ENCODE results near the gene CDC42BPB.
"Not testable (repeated sequence)": the region's sequence is repeated elsewhere in the genome, so short reads cannot be mapped to it uniquely, and the experiment has no call there.

Gene CDC42BPB

GRCh38 chr14:103028161-103028767 is 29.1 kb downstream of the CDC42BPB start:
- no peak overlapping the region for H3K4me3 ChIP-seq (ENCODE audit: low read length)
- H3K9ac ChIP-seq (ENCODE audit: low read length) = no peak overlapping the region
- no peaks in the 10 kb centered on the region for H3K36me3 ChIP-seq (ENCODE audit: control insufficient read depth, low read depth, low read length)
- H3K9me3 ChIP-seq (ENCODE audit: control insufficient read depth, low read depth, low read length) = no peaks in the 10 kb centered on the region
- H3K27ac ChIP-seq (ENCODE audit: low read length) = no peak overlapping the region
- H3K27me3 ChIP-seq (ENCODE audit: control insufficient read depth, insufficient read depth, low read length) = no peaks in the 10 kb centered on the region
- H3K4me1 ChIP-seq (ENCODE audit: control insufficient read depth, low read depth, low read length) = peaks cover 3% of the 10 kb centered on the region

- Histone ChIP-seq H3K27ac (ENCODE audit: low read length) (no peak overlapping the region), H3K9me3 (ENCODE audit: control insufficient read depth, low read depth, low read length) (no peaks in the 10 kb centered on the region), H3K27me3 (ENCODE audit: control insufficient read depth, insufficient read depth, low read length) (no peaks in the 10 kb centered on the region), H3K9ac (ENCODE audit: low read length) (no peak overlapping the region), H3K4me3 (ENCODE audit: low read length) (no peak overlapping the region), H3K36me3 (ENCODE audit: control insufficient read depth, low read depth, low read length) (no peaks in the 10 kb centered on the region), H3K4me1 (ENCODE audit: control insufficient read depth, low read depth, low read length) (peaks cover 7% of the 10 kb centered on the region)
Measured at GRCh38 chr14:103027451-103027850, 29.9 kb downstream of the CDC42BPB start.

- no peak overlapping the region for H3K9ac ChIP-seq (ENCODE audit: low read length)
- H3K36me3 ChIP-seq (ENCODE audit: control insufficient read depth, low read depth, low read length) = no peaks in the 10 kb centered on the region
- no peaks in the 10 kb centered on the region for H3K27me3 ChIP-seq (ENCODE audit: control insufficient read depth, insufficient read depth, low read length)
- H3K9me3 ChIP-seq (ENCODE audit: control insufficient read depth, low read depth, low read length) = no peaks in the 10 kb centered on the region
- no peak overlapping the region for H3K4me3 ChIP-seq (ENCODE audit: low read length)
- peaks cover 12% of the 10 kb centered on the region for H3K4me1 ChIP-seq (ENCODE audit: control insufficient read depth, low read depth, low read length)
- H3K27ac ChIP-seq (ENCODE audit: low read length) = no peak overlapping the region
Measured at GRCh38 chr14:103026988-103027387, 30.4 kb downstream of the CDC42BPB start.

- H3K9me3 ChIP-seq (ENCODE audit: control insufficient read depth, low read depth, low read length); H3K9ac ChIP-seq (ENCODE audit: low read length); H3K27ac ChIP-seq (ENCODE audit: low read length); H3K36me3 ChIP-seq (ENCODE audit: control insufficient read depth, low read depth, low read length); H3K4me3 ChIP-seq (ENCODE audit: low read length); H3K27me3 ChIP-seq (ENCODE audit: control insufficient read depth, insufficient read depth, low read length): not testable (repeated sequence)
- H3K4me1 ChIP-seq (ENCODE audit: control insufficient read depth, low read depth, low read length) = peaks cover 17% of the 10 kb centered on the region
Measured at GRCh38 chr14:103026196-103026595, 31.2 kb downstream of the CDC42BPB start.

- no peak overlapping the region for H3K4me3 ChIP-seq (ENCODE audit: low read length)
- H3K27me3 ChIP-seq (ENCODE audit: control insufficient read depth, insufficient read depth, low read length) = no peaks in the 10 kb centered on the region
- H3K36me3 ChIP-seq (ENCODE audit: control insufficient read depth, low read depth, low read length) = no peaks in the 10 kb centered on the region
- no peak overlapping the region for H3K27ac ChIP-seq (ENCODE audit: low read length)
- peaks cover 17% of the 10 kb centered on the region for H3K4me1 ChIP-seq (ENCODE audit: control insufficient read depth, low read depth, low read length)
- no peak overlapping the region for H3K9ac ChIP-seq (ENCODE audit: low read length)
- H3K9me3 ChIP-seq (ENCODE audit: control insufficient read depth, low read depth, low read length) = no peaks in the 10 kb centered on the region
Measured at GRCh38 chr14:103023881-103024473, 33.4 kb downstream of the CDC42BPB start.

GRCh38 chr14:103022685-103023044 is 34.7 kb downstream of the CDC42BPB start:
- no peak overlapping the region for H3K9ac ChIP-seq (ENCODE audit: low read length)
- H3K4me1 ChIP-seq (ENCODE audit: control insufficient read depth, low read depth, low read length) = peaks cover 24% of the 10 kb centered on the region
- no peaks in the 10 kb centered on the region for H3K36me3 ChIP-seq (ENCODE audit: control insufficient read depth, low read depth, low read length)
- H3K4me3 ChIP-seq (ENCODE audit: low read length) = no peak overlapping the region
- H3K9me3 ChIP-seq (ENCODE audit: control insufficient read depth, low read depth, low read length) = no peaks in the 10 kb centered on the region
- H3K27ac ChIP-seq (ENCODE audit: low read length) = no peak overlapping the region
- H3K27me3 ChIP-seq (ENCODE audit: control insufficient read depth, insufficient read depth, low read length) = no peaks in the 10 kb centered on the region

- H3K9me3 ChIP-seq (ENCODE audit: control insufficient read depth, low read depth, low read length) = no peaks in the 10 kb centered on the region
- H3K4me1 ChIP-seq (ENCODE audit: control insufficient read depth, low read depth, low read length) = peaks cover 24% of the 10 kb centered on the region
- no peak overlapping the region for H3K27ac ChIP-seq (ENCODE audit: low read length)
- H3K9ac ChIP-seq (ENCODE audit: low read length) = no peak overlapping the region
- no peaks in the 10 kb centered on the region for H3K36me3 ChIP-seq (ENCODE audit: control insufficient read depth, low read depth, low read length)
- no peak overlapping the region for H3K4me3 ChIP-seq (ENCODE audit: low read length)
- no peaks in the 10 kb centered on the region for H3K27me3 ChIP-seq (ENCODE audit: control insufficient read depth, insufficient read depth, low read length)
Measured at GRCh38 chr14:103022002-103022684, 35.2 kb downstream of the CDC42BPB start.

GRCh38 chr14:103021684-103022001 is 35.7 kb downstream of the CDC42BPB start:
- peaks cover 24% of the 10 kb centered on the region for H3K4me1 ChIP-seq (ENCODE audit: control insufficient read depth, low read depth, low read length)
- H3K36me3 ChIP-seq (ENCODE audit: control insufficient read depth, low read depth, low read length) = no peaks in the 10 kb centered on the region
- H3K4me3 ChIP-seq (ENCODE audit: low read length) = no peak overlapping the region
- H3K9ac ChIP-seq (ENCODE audit: low read length) = no peak overlapping the region
- no peaks in the 10 kb centered on the region for H3K27me3 ChIP-seq (ENCODE audit: control insufficient read depth, insufficient read depth, low read length)
- H3K27ac ChIP-seq (ENCODE audit: low read length) = no peak overlapping the region
- no peaks in the 10 kb centered on the region for H3K9me3 ChIP-seq (ENCODE audit: control insufficient read depth, low read depth, low read length)

GRCh38 chr14:103020271-103021170 is 36.8 kb downstream of the CDC42BPB start:
- no peaks in the 10 kb centered on the region for H3K9me3 ChIP-seq (ENCODE audit: control insufficient read depth, low read depth, low read length)
- H3K4me3 ChIP-seq (ENCODE audit: low read length) = no peak overlapping the region
- no peaks in the 10 kb centered on the region for H3K36me3 ChIP-seq (ENCODE audit: control insufficient read depth, low read depth, low read length)
- H3K27ac ChIP-seq (ENCODE audit: low read length) = no peak overlapping the region
- no peaks in the 10 kb centered on the region for H3K27me3 ChIP-seq (ENCODE audit: control insufficient read depth, insufficient read depth, low read length)
- H3K4me1 ChIP-seq (ENCODE audit: control insufficient read depth, low read depth, low read length) = peaks cover 24% of the 10 kb centered on the region
- no peak overlapping the region for H3K9ac ChIP-seq (ENCODE audit: low read length)

GRCh38 chr14:103019826-103020225 is 37.5 kb downstream of the CDC42BPB start:
- Histone ChIP-seq H3K27me3 (ENCODE audit: control insufficient read depth, insufficient read depth, low read length) (no peaks in the 10 kb centered on the region), H3K4me1 (ENCODE audit: control insufficient read depth, low read depth, low read length) (peaks cover 25% of the 10 kb centered on the region), H3K9me3 (ENCODE audit: control insufficient read depth, low read depth, low read length) (no peaks in the 10 kb centered on the region), H3K27ac (ENCODE audit: low read length) (no peak overlapping the region), H3K4me3 (ENCODE audit: low read length) (no peak overlapping the region), H3K9ac (ENCODE audit: low read length) (no peak overlapping the region), H3K36me3 (ENCODE audit: control insufficient read depth, low read depth, low read length) (no peaks in the 10 kb centered on the region)

GRCh38 chr14:103019236-103019635 is 38.1 kb downstream of the CDC42BPB start:
- Histone ChIP-seq H3K4me1 (ENCODE audit: control insufficient read depth, low read depth, low read length) (peaks cover 28% of the 10 kb centered on the region), H3K27me3 (ENCODE audit: control insufficient read depth, insufficient read depth, low read length) (no peaks in the 10 kb centered on the region), H3K36me3 (ENCODE audit: control insufficient read depth, low read depth, low read length) (no peaks in the 10 kb centered on the region), H3K4me3 (ENCODE audit: low read length) (no peak overlapping the region), H3K9ac (ENCODE audit: low read length) (no peak overlapping the region), H3K9me3 (ENCODE audit: control insufficient read depth, low read depth, low read length) (no peaks in the 10 kb centered on the region), H3K27ac (ENCODE audit: low read length) (no peak overlapping the region)
